Muscle of leg (tissue), 11 donors: ENCODE data around the gene NPM3. TPM values are rescaled to one million over a fixed set of nuclear protein-coding genes. Genes with fewer than 3 reads are reported as not detected.
A peak's percentile ranks its signal among the peaks of the same experiment; 100 is the strongest.

ENCODE experiments used
- DNase-seq: peaks from one replicate; pipeline ENCODE4 v3.0.0; 2013
- H3K27ac ChIP-seq: one replicate; pipeline ENCODE4 v1.5.1; 2013; ENCODE audit warnings: mild to moderate bottlenecking, low read length, control low read depth
- H3K27me3 ChIP-seq: one replicate; pipeline ENCODE4 v1.6.1; 2013; ENCODE audit warnings: low read length; ENCODE audit not compliant: control insufficient read depth, insufficient read depth
- H3K36me3 ChIP-seq: one replicate; pipeline ENCODE4 v1.6.1; 2013; ENCODE audit warnings: low read length; ENCODE audit not compliant: control insufficient read depth, insufficient read depth
- H3K4me1 ChIP-seq: one replicate; pipeline ENCODE4 v1.6.1; 2013; ENCODE audit warnings: low read length; ENCODE audit not compliant: control insufficient read depth, insufficient read depth
- H3K4me3 ChIP-seq: one replicate; pipeline ENCODE4 v1.5.1; 2013; ENCODE audit warnings: low read length, control low read depth
- H3K9me3 ChIP-seq: replicated peaks from 2 replicates; pipeline ENCODE4 v1.6.1; 2013; ENCODE audit warnings: low read depth, low read length; ENCODE audit not compliant: control insufficient read depth
- WGBS: methylation state at CpG from one replicate; pipeline ENCODE4 v1.1.5; 2013; ENCODE audit warnings: missing lambda C conversion rate; ENCODE audit not compliant: insufficient coverage; 5-methylcytosine and 5-hydroxymethylcytosine counted together
- polyA plus RNA-seq, 8 donors: library from polyadenylated mRNA; unstranded; fragments of 120-200 nt; gene quantifications; one replicate each; pipeline versions ENCODE4 v1.2.1 to v1.2.3, GENCODE V29; 2013; ENCODE audit warnings: inconsistent platforms in 1 of 8, low replicate concordance in 1 of 8; ENCODE audit not compliant: insufficient read length in 8 of 8, insufficient read depth in 1 of 8
- total RNA-seq: library from RNA; stranded (reverse); fragments of 120-200 nt; gene quantifications from one replicate; pipeline ENCODE4 v1.2.4, GENCODE V29; 2013

NPM3 gene
- total and polyA plus RNA-seq, 9 donors, result 54.1 to 80.9 (median 72.7) TPM

DNA sequence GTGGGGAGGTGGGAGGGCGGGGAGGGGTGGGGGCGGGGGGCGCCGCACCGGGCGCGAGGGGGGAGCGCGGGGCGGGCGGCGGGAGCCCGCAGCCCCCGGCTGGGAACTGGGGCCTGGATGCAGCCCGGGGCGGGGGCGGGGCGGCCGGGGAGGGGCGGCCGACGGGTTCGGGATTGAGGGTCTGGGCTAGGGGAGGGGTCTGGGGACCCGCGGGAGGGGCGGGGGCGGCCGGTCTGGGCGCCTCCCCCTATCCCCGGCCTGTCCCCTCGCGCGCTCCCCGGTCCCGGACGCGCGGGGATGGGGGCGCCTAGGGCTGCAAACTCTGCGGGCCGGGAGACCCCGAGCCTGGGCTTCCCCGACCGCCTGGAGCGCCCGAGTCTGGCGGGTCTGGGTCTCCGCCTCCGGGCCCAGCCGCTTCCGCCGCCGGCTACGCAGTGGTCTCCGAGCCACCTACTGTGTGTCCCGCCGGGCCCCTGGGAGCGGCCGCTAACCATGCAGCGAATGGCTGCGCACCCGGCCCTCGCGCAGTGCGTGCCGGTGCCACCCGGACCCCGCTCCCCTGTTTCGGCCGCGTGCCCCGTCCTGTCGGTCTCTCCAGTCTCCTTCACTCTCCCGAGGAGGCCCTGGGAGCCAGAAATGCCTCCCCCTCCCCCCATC is 7.0 kb downstream of the NPM3 start:
- H3K27me3 ChIP-seq, result peaks cover 87% of the 10 kb centered on the region
- H3K4me3 ChIP-seq, result no peak overlapping the region
- H3K27ac ChIP-seq, result no peak overlapping the region
- H3K9me3 ChIP-seq, result no peaks in the 10 kb centered on the region
- H3K36me3 ChIP-seq, result no peaks in the 10 kb centered on the region
- no peak for DNase-seq
- peaks cover 48% of the 10 kb centered on the region for H3K4me1 ChIP-seq
- 1% methylated on average over 54 of the region's 74 CpGs for WGBS

DNA sequence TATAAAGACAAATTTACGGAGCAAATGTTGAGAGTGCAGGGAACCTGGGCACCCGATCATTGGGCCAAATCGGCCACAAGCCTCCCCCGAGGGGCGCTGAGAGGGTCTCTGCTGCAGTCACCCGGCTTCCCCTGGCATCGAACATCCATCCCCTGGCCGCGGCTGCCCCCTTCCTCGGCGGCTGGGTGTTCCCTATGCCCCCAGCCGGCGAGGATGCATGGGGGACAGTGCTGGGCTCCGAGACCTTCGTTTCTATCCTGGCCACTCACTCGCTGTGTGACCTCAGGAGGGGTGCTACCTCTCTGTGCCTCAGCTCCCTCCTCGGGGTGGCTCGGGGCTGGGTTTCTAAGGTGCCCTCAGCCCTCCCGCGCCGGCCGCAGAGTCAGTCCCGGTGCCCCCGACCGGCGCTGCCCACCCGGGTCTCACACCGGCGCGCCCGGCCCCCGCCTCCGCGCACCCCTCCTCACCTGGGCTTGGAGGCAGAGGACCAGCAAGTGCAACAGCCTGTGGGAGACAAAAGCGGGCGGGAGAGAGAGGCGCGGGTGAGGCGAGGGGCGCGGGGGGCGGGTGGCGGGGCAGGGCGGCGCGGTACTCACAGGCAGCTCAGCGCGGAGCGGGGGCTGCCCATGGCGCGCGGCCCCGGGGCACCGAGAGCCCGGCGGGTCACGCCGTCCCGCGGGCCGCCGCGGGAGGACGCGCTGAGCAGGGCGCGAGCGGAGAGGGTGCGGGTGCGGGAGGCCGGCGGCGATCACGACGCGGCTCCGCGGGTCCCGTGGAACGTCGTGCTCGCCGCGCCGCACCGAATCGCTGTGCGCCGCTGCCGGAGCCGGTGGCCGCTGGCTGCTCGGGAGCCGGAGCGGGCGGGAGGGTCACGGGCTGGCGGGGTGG is 7.7 kb downstream of the NPM3 start, which contains the start of gene FGF8:
TSS of gene FGF8 (minus strand) at position 842 of the 888 bp plus-strand sequence. CDS start at position 628, 214 bp downstream.
- DNase-seq, result no peak
- Histone ChIP-seq H3K9me3 (no peaks in the 10 kb centered on the region), H3K4me1 (peaks cover 45% of the 10 kb centered on the region), H3K27ac (no peak within 1 kb of the TSS), H3K4me3 (no peak within 1 kb of the TSS), H3K27me3 (peaks cover 92% of the 10 kb centered on the region), H3K36me3 (no peaks in the 10 kb centered on the region)
- 2% methylated on average over 64 of the region's 98 CpGs for WGBS

DNA sequence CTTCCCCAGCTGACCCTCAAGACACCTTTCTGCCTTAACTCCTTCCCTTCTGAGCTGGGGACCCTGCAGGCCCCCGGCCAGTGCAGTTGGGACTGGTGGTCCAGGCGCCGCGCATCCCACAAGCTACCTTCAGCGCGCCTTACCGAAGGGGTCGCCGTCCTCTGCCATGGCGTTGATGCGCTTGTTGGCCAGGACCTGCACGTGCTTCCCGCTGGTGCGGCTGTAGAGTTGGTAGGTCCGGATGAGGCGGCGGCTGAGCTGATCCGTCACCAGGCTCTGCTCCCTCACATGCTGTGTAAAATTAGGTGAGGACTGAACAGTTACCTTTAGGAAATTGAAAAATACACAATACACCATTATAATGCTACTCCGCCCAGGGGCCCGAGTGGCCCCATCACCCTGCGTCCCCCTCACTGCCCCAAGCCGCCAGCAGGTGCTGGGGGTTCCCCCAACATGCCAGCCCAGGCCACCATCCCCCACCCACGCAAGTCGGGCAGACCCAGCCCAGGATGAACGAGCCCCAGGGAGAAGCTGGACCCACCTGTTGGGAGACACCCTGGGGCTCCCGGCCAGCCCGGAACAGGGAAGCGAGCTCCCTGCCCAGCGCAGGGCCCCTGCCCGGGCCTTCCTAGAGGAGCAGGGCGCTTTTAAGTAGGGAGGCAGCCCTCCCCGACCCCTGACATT is 8.5 kb downstream of the NPM3 start:
- peaks cover 90% of the 10 kb centered on the region for H3K27me3 ChIP-seq
- 9% methylated on average over 11 of the region's 32 CpGs for whole genome bisulfite sequencing

DNA sequence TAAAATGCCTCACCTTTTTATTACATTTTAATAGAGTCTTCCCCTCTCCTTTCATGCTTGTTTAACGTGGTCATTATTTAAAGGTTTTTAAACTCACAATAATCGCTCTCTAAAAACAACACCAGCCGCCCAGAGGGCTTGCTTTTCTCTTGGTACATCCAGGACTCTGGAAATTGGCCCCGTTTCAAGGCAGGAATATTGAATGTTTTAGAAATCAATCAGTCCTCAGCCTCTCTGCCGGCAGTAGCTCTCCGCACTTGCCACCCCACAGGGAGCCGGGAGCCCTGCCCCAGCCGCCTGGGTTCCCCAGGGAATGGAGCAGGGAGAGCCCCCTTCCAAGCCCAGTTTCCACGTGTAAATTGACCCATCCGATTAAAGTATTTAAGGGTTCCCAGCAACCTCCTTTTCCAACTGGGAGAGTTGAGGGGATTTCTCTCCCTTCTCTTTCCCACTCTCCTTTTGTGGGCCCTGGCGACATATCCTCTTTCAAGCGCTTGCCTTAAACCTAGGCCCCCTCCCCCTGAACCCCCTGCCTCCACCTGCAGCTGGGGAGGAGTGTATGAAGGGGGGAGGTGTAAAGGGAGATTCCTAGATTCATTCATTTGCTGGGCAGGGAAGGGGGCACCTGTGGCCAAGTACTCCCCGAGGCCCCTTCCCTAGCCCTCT is 9.2 kb downstream of the NPM3 start:
- 13% methylated on average over 4 of the region's 13 CpGs for WGBS
- H3K9me3 ChIP-seq, result no peaks in the 10 kb centered on the region
- H3K27me3 ChIP-seq, result peaks cover 90% of the 10 kb centered on the region
- peaks cover 32% of the 10 kb centered on the region for H3K4me1 ChIP-seq
- H3K27ac ChIP-seq, result no peak overlapping the region
- peak; percentile 56 for DNase-seq
- no peaks in the 10 kb centered on the region for H3K36me3 ChIP-seq
- H3K4me3 ChIP-seq, result no peak overlapping the region

More for the DNA sequence above, 8.5 kb downstream of the NPM3 start:
- DNase-seq, result no peak
- no peak overlapping the region for H3K4me3 ChIP-seq
- no peak overlapping the region for H3K27ac ChIP-seq
- H3K9me3 ChIP-seq, result no peaks in the 10 kb centered on the region
- H3K4me1 ChIP-seq, result peaks cover 38% of the 10 kb centered on the region
- H3K36me3 ChIP-seq, result no peaks in the 10 kb centered on the region

DNA sequence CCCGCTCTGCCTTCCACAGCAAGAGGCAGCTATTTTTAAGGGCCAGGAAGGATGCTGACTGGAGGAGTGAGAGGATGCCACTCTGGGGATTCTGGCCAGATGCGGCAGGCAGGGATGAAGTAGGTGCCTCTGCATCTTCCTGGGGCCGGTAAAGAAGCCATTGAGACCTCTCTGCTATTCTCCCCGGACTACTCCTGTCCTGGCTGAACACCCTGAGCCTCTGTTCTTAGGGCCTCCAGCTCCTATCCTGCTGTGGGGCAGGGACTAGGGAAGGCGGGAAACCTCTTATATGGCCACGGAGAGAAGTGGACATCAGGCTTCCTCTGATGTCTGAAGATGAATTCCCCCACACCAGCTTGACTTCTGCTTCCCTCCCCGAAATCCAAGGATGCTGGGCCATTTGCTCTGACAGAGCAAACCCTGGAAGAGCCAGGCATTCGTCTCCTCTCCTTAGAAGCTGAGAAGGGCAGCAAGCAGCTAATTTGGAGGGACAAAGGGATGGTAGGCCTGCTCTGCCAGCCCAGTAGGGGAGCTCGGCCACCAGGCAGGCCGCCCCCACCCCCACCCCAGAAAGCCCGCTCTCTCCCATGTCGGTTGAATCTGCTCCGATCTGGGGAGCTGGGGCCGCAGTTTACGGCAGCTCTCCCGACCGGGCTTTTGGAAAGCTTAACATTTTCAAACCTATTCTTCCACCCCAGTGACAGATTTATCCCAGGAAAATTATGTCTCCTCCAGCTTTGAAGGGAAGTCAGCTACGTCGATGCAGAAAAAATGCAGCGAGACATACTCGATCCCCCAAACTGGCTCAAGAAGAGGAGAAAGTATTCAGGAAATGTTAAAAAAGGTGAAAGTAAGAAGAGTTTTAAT is 10.1 kb downstream of the NPM3 start:
- Histone ChIP-seq H3K9me3 (no peaks in the 10 kb centered on the region), H3K4me3 (no peak overlapping the region), H3K36me3 (no peaks in the 10 kb centered on the region), H3K27me3 (peaks cover 90% of the 10 kb centered on the region), H3K4me1 (peaks cover 25% of the 10 kb centered on the region), H3K27ac (no peak overlapping the region)
- DNase-seq, result peak; percentile 59
- 13% methylated on average over 10 of the region's 21 CpGs for WGBS

DNA sequence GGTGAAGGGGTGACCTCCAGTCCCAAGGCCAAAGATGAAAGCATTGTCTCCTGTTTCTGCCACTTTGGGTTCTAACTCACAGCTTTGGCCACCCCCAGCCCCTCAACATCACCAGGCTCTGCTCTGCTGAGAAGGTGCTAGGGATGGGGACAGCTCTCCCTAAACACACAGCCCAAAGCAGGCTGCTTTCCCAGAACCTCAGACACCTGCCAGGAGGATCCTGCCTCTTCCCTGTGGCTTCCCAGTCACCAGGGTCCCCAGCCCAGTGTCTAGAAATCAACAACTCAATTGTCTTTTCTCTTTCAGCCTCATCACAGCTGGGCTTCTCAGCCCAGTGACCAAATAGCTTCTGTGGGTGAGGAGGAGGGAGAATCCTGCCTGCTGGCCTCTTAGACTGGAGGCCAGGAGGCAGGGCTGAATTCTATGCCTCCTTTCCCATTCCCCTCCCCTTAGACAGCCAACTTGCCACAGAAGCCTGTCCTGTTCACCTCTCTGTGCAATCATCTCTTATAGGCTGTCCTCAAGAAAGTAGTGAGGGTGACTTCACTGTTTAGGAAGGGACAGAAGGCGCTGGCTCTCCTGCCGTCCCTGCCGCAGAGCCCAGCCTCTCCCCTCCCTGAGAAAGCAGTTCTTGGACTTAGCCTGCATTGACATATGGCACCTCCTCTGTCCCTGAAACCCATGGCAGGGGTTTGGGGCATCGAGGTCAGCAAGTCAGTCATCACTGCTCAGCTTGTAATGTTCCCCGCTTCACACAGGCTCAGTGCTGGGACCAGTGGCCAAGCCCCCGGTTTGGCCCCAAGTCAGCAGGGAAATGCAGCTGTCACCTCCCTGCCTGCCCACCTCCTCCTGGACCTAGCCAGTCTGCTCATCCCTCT is 11.0 kb downstream of the NPM3 start:
- H3K27ac ChIP-seq, result no peak overlapping the region
- H3K4me1 ChIP-seq, result peaks cover 25% of the 10 kb centered on the region
- H3K27me3 ChIP-seq, result peaks cover 90% of the 10 kb centered on the region
- DNase-seq, result no peak
- H3K36me3 ChIP-seq, result no peaks in the 10 kb centered on the region
- no peaks in the 10 kb centered on the region for H3K9me3 ChIP-seq
- no peak overlapping the region for H3K4me3 ChIP-seq
- WGBS, result 60% methylated on average over 6 of the region's 6 CpGs

DNA sequence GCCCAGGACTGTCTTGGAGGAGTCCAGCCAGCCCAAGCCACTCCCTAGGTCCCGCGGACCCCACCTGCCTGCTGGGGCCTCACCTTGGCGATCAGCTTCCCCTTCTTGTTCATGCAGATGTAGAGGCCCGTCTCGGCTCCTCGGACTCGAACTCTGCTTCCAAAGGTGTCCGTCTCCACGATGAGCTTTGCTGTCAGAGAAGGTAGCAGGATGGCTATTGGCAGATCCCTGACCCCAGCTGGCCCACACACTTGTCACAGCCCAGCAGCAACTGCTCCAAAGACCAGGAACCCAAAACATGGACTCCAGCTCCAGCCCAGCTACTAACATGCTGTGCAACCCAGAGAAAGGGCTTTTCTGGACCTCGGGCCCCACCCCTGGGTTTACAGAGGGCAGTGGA is 11.9 kb downstream of the NPM3 start:
- 83% methylated on average over 5 of the region's 10 CpGs for WGBS
- DNase-seq, result no peak
- Histone ChIP-seq H3K4me3 (no peak overlapping the region), H3K36me3 (no peaks in the 10 kb centered on the region), H3K27ac (no peak overlapping the region), H3K4me1 (peaks cover 23% of the 10 kb centered on the region), H3K9me3 (no peaks in the 10 kb centered on the region), H3K27me3 (peaks cover 86% of the 10 kb centered on the region)

- no peaks in the 10 kb centered on the region for H3K9me3 ChIP-seq
- peaks cover 88% of the 10 kb centered on the region for H3K27me3 ChIP-seq
- no peak for DNase-seq
- WGBS, result 81% methylated on average over 28 of the region's 41 CpGs
- H3K36me3 ChIP-seq, result no peaks in the 10 kb centered on the region
- peaks cover 22% of the 10 kb centered on the region for H3K4me1 ChIP-seq
- H3K27ac ChIP-seq, result no peak overlapping the region
- no peak overlapping the region for H3K4me3 ChIP-seq
Observed at GRCh38 chr10:101770331-101771215, 12.7 kb downstream of the NPM3 start.
